IMR-90 (cell line): ENCODE measurements around the gene RTBDN. TPM values are rescaled to one million over a fixed set of nuclear protein-coding genes. Genes with fewer than 3 reads are reported as not detected.

ENCODE experiments used
- ATAC-seq: fragments of 200-7000 bp; cut with Tn5 transposase; 2 replicates; pipeline ENCODE4 v1.9.1; 2020; ENCODE audit warnings: low read depth, mild to moderate bottlenecking, moderate library complexity
- BruUV-seq: library from RNA; stranded (reverse); fragments of 400-500 nt; replicated peaks from 2 replicates; lab custom pipeline; 2021; lab: Mats Ljungman, UMichigan
- CTCF ChIA-PET: fragments of 300-600 bp; formaldehyde crosslinking; extraction: SDS; loops from one replicate; lab custom pipeline; 2021; ENCODE audit warnings: antibody characterized with exemption; lab: Yijun Ruan, JAX
- POLR2A ChIA-PET: fragments of 300-600 bp; sonication (Branson Sonifier 250); formaldehyde crosslinking; loops from one replicate; lab custom pipeline; 2022; ENCODE audit warnings: antibody characterized with exemption; ENCODE audit not compliant: unreplicated experiment; lab: Charles Lee
- DNase-seq: peaks from one replicate; pipeline ENCODE4 v3.0.0; 2013
- H2AFZ ChIP-seq: replicated peaks from 2 replicates; pipeline ENCODE3; 2013; ENCODE audit warnings: low read length, mild to moderate bottlenecking; ENCODE audit not compliant: poor library complexity
- H2AK5ac ChIP-seq: 2 replicates; pipeline ENCODE4 v1.6.1; 2013; ENCODE audit warnings: low read depth, low read length, inconsistent platforms
- H2AK9ac ChIP-seq: replicated peaks from 2 replicates; pipeline ENCODE3; 2013; ENCODE audit warnings: mild to moderate bottlenecking, low read depth, low read length, moderate library complexity; ENCODE audit not compliant: poor library complexity
- H2BK120ac ChIP-seq: 2 replicates; pipeline ENCODE4 v1.6.1; 2013; ENCODE audit warnings: low read depth, low read length, inconsistent platforms
- H2BK15ac ChIP-seq: 3 replicates; pipeline ENCODE4 v1.6.1; 2013; ENCODE audit warnings: low read depth, low read length, inconsistent platforms
- H2BK20ac ChIP-seq: 2 replicates; pipeline ENCODE4 v1.6.1; 2013; ENCODE audit warnings: low read depth, mild to moderate bottlenecking, inconsistent platforms, low read length, moderate library complexity
- H2BK5ac ChIP-seq: 2 replicates; pipeline ENCODE4 v1.6.1; 2013; ENCODE audit warnings: mild to moderate bottlenecking, low read depth, low read length, inconsistent platforms; ENCODE audit not compliant: poor library complexity, severe bottlenecking
- H3K14ac ChIP-seq: replicated peaks from 2 replicates; pipeline ENCODE4 v1.6.1; 2013; ENCODE audit warnings: low read depth, low read length, inconsistent platforms
- H3K18ac ChIP-seq: 2 replicates; pipeline ENCODE4 v1.6.1; 2013; ENCODE audit warnings: low read depth, low read length, control low read depth
- H3K23ac ChIP-seq: 2 replicates; pipeline ENCODE4 v1.6.1; 2013; ENCODE audit warnings: low read depth, low read length, inconsistent platforms
- H3K27ac ChIP-seq: 2 replicates; pipeline ENCODE4 v1.5.1; 2013; ENCODE audit warnings: mild to moderate bottlenecking, control low read depth, low read length; ENCODE audit not compliant: insufficient read depth
- H3K27me3 ChIP-seq: 2 replicates; pipeline ENCODE4 v1.6.1; 2013; ENCODE audit warnings: low read length; ENCODE audit not compliant: control insufficient read depth, insufficient read depth
- H3K36me3 ChIP-seq: 2 replicates; pipeline ENCODE4 v1.6.1; 2013; ENCODE audit warnings: low read length, mixed read lengths; ENCODE audit not compliant: control insufficient read depth, insufficient read depth
- H3K4ac ChIP-seq: 2 replicates; pipeline ENCODE4 v1.6.1; 2013; ENCODE audit warnings: low read depth, low read length, inconsistent platforms
- H3K4me1 ChIP-seq: 2 replicates; pipeline ENCODE4 v1.6.1; 2013; ENCODE audit warnings: low read length, mixed read lengths; ENCODE audit not compliant: control insufficient read depth, insufficient read depth
- H3K4me2 ChIP-seq: 2 replicates; pipeline ENCODE4 v1.6.1; 2013; ENCODE audit warnings: low read depth, mild to moderate bottlenecking, control low read depth, low read length, moderate library complexity
- H3K4me3 ChIP-seq: 2 replicates; pipeline ENCODE4 v1.5.1; 2013; ENCODE audit warnings: low read depth, mild to moderate bottlenecking, control low read depth, low read length, moderate library complexity; ENCODE audit not compliant: insufficient read depth
- H3K56ac ChIP-seq: 2 replicates; pipeline ENCODE4 v1.6.1; 2013; ENCODE audit warnings: low read length, inconsistent platforms; ENCODE audit not compliant: insufficient read depth; ENCODE audit errors: extremely low read depth
- H3K79me1 ChIP-seq, 2 experiments: 2 replicates each; pipeline ENCODE4 v1.6.1; 2013; ENCODE audit warnings: low read length in 2 of 2, inconsistent platforms in 1 of 2, low read depth in 1 of 2
- H3K9ac ChIP-seq: 2 replicates; pipeline ENCODE4 v1.6.1; 2013; ENCODE audit warnings: low read depth, low read length, control low read depth
- H3K9me1 ChIP-seq: 2 replicates; pipeline ENCODE4 v1.6.1; 2013; ENCODE audit warnings: low read length, inconsistent platforms; ENCODE audit not compliant: insufficient read depth
- H3K9me3 ChIP-seq: 2 replicates; pipeline ENCODE4 v1.6.1; 2013; ENCODE audit warnings: low read length; ENCODE audit not compliant: control insufficient read depth, insufficient read depth
- H4K20me1 ChIP-seq: 2 replicates; pipeline ENCODE4 v1.6.1; 2013; ENCODE audit warnings: low read length, inconsistent platforms; ENCODE audit not compliant: insufficient read depth
- H4K5ac ChIP-seq: 2 replicates; pipeline ENCODE4 v1.6.1; 2013; ENCODE audit warnings: mild to moderate bottlenecking, low read depth, low read length, control low read depth
- H4K8ac ChIP-seq, 2 experiments: 2 replicates each; pipeline ENCODE4 v1.6.1; 2013; ENCODE audit warnings: low read depth in 2 of 2, low read length in 2 of 2, control low read depth in 1 of 2, inconsistent platforms in 1 of 2
- H4K91ac ChIP-seq: 2 replicates; pipeline ENCODE4 v1.6.1; 2013; ENCODE audit warnings: low read depth, low read length, inconsistent platforms; ENCODE audit not compliant: insufficient read depth
- BHLHE40 ChIP-seq: fragments of 150-350 bp; IDR thresholded peaks from 2 replicates; pipeline ENCODE4 v1.6.1; 2016; ENCODE audit warnings: mild to moderate bottlenecking, low read depth, low read length
- CEBPB ChIP-seq: IDR thresholded peaks from 2 replicates; pipeline ENCODE4 v1.6.1; 2012; ENCODE audit warnings: low read depth, low read length, improper control_type of control experiment
- FOS ChIP-seq: fragments of 150-350 bp; IDR thresholded peaks from 2 replicates; pipeline ENCODE4 v1.6.1; 2016; ENCODE audit warnings: low read depth, low read length
- MAFK ChIP-seq: IDR thresholded peaks from 2 replicates; pipeline ENCODE4 v1.6.1; 2012; ENCODE audit warnings: low read depth, low read length, improper control_type of control experiment
- MAZ ChIP-seq: IDR thresholded peaks from 2 replicates; pipeline ENCODE4 v1.6.1; 2012; ENCODE audit warnings: low read depth, mild to moderate bottlenecking, low read length, improper control_type of control experiment, moderate library complexity, borderline replicate concordance
- MXI1 ChIP-seq: IDR thresholded peaks from 2 replicates; pipeline ENCODE4 v1.6.1; 2012; ENCODE audit warnings: low read depth, mild to moderate bottlenecking, low read length, moderate library complexity, borderline replicate concordance
- NFE2L2 ChIP-seq: fragments of 150-350 bp; IDR thresholded peaks from 2 replicates; pipeline ENCODE4 v1.6.1; 2016; ENCODE audit warnings: low read depth, mild to moderate bottlenecking, low read length
- POLR2A ChIP-seq: IDR thresholded peaks from 2 replicates; pipeline ENCODE4 v1.6.1; 2012; ENCODE audit warnings: mild to moderate bottlenecking, low read depth, low read length
- RAD21 ChIP-seq: IDR thresholded peaks from 2 replicates; pipeline ENCODE4 v1.6.1; 2012; ENCODE audit warnings: low read length, improper control_type of control experiment
- RCOR1 ChIP-seq: IDR thresholded peaks from 2 replicates; pipeline ENCODE4 v1.6.1; 2012; ENCODE audit warnings: mild to moderate bottlenecking, low read length, improper control_type of control experiment; ENCODE audit not compliant: insufficient replicate concordance
- SMC3 ChIP-seq: fragments of 150-350 bp; IDR thresholded peaks from 2 replicates; pipeline ENCODE4 v1.6.1; 2016; ENCODE audit warnings: low read depth, mild to moderate bottlenecking, antibody characterized with exemption, low read length, moderate library complexity
- WGBS, 2 experiments: methylation state at CpG; one replicate each; pipeline versions ENCODE4 v1.1.5 to v1.1.7; 2013; ENCODE audit warnings: missing lambda C conversion rate in 2 of 2; ENCODE audit not compliant: insufficient read length in 1 of 2; ENCODE audit errors: extremely low coverage in 2 of 2; 5-methylcytosine and 5-hydroxymethylcytosine counted together
- dilution Hi-C: fragments of 300-500 bp; cut with HindIII; formaldehyde crosslinking; loops from one replicate; pipeline ENCODE4 v1.14.3; 2018; ENCODE audit warnings: low sequenced_read_pairs; ENCODE audit not compliant: unreplicated experiment
- in situ Hi-C: fragments of 300-500 bp; cut with MboI; formaldehyde crosslinking; loops from 3 replicates; pipeline ENCODE4 v1.14.3; 2019; ENCODE audit warnings: low sequenced_read_pairs, inconsistent platforms, mixed read lengths
- intact Hi-C: fragments of 100-400 bp; cut with micrococcal nuclease; formaldehyde crosslinking; loops from 2 replicates; pipeline ENCODE4 v1.10.0; 2022
- polyA plus RNA-seq, 3 experiments: library from polyadenylated mRNA; depleted of rRNA; stranded (reverse); fragments of >200 nt; gene quantifications; 2 replicates each; pipeline ENCODE4 v1.2.3, GENCODE V29; 2012; ENCODE audit warnings: low replicate concordance in 1 of 3
- total RNA-seq: library from RNA; depleted of rRNA; stranded (reverse); fragments of >200 nt; gene quantifications from 2 replicates; pipeline ENCODE4 v1.2.3, GENCODE V29; 2012
- TF ChIP-seq, protein P1 (sequence below): conservative IDR thresholded peaks from 2 replicates; pipeline ENCODE4 v1.5.1; 2012; ENCODE audit warnings: mild to moderate bottlenecking, low read depth, low read length, improper control_type of control experiment
- TF ChIP-seq, protein P2 (sequence below): fragments of 150-350 bp; IDR thresholded peaks from 2 replicates; pipeline ENCODE4 v1.6.1; 2017; ENCODE audit warnings: mild to moderate bottlenecking, antibody characterized with exemption, low read length, low read depth

RTBDN gene
- total and polyA plus RNA-seq, 2 of the 4 experiments (the other 2 are of a cell fraction), result 0.07 TPM; not detected in 1

DNA sequence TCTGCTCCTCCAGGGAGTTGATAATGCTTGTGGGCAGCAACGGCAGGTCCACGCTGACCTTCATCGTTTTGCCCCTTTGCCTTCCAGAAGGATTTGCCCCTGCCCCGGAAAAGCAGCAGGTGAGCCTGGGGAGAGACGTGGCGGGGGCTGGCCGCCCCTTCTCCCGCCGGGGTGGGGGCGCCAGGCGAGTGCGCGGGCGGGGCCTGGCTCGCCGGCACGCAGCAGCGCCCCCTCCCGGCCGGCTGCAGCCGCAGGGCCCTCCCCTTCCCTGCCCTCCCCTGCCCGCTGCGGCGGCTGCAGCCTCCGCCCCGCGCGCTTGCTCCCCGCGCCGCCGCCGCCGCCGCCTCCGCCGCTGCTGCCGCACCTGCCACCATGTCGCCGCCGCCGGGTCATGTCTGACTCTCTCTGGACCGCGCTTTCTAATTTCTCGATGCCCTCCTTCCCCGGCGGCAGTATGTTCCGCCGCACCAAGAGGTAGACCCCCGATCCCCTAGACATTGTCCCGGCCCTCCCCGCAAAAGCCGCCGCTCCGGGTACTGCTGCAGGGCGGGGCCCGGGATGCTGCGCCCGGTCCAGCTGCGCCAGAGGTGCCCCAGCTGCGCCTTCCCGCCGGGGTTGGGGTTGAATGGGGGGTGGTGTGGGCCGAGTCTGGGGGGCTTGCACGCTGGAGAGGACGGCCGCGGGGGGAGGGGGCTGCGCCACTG, 4.0 kb upstream of the RTBDN start, which contains the start of gene MAST1 (continued):
- TF ChIP-seq RAD21 (peak; percentile 28; the same call in 1 of the 2 replicates), BHLHE40 (no peak), RCOR1 (no peak), SMC3 (peak; percentile 20; the same call in 1 of the 2 replicates), FOS (no peak)

DNA sequence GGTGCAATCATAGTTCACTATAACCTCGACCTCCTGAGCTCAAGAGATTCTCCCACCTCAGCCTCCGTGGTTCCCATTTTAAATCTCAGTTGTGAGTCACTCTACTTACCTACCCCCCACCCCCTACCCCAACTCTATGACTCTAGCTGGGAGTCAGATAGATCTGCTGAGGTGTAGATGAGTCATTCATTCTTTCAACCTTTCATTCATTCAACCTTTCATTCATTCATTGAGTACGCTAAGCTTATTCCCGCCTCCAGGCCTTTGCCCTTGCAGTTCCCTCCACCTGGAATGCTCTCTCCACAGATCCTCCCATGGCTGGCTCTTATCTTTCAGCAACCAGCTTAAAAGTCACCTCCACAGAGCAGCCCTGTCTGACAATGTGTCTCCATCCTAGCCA, 2.8 kb upstream of the RTBDN start:
- Histone ChIP-seq H2AFZ (no peak overlapping the region), H4K91ac (no peak overlapping the region), H3K9me1 (peaks cover 8% of the 10 kb centered on the region; the same call in 1 of the 2 replicates), H3K56ac (no peak overlapping the region), H2BK5ac (no peak overlapping the region), H4K8ac (no peak overlapping the region), H3K27me3 (peaks cover 70% of the 10 kb centered on the region), H2BK20ac (no peak overlapping the region), H3K79me1 (no peaks in the 10 kb centered on the region), H4K20me1 (peaks cover 18% of the 10 kb centered on the region), H3K18ac (no peak overlapping the region), H2BK120ac (no peak overlapping the region), H2AK9ac (no peak overlapping the region), H3K4me2 (no peak overlapping the region), H3K23ac (no peak overlapping the region), H3K4me3 (no peak overlapping the region), H2BK15ac (no peak overlapping the region), H3K14ac (no peak overlapping the region), H3K27ac (no peak overlapping the region), H3K36me3 (no peaks in the 10 kb centered on the region), H4K5ac (no peak overlapping the region), H3K9ac (no peak overlapping the region), H3K9me3 (no peaks in the 10 kb centered on the region; the same call in 1 of the 2 replicates), H3K4ac (no peak overlapping the region), H3K4me1 (peaks cover 4% of the 10 kb centered on the region; the same call in 1 of the 2 replicates), H2AK5ac (no peak overlapping the region)
- DNase-seq, result no peak
- ChIA-PET CTCF (interaction anchor here (0.6 to 1.3 kb wide), 3 partner anchors 10 to 40 kb away, joined by 3 to 6 read pairs (median 5); no protein-coding TSS in a partner anchor), POLR2A (no interaction called here)
- no peak for ATAC-seq
- intact Hi-C loops (no loop called here), in situ Hi-C loops (loop anchor here (5.0 kb wide), 1 partner anchor 65 kb away; no protein-coding TSS in a partner anchor), dilution Hi-C loops (no loop called here)
- 80% methylated on average over 2 of the region's 4 CpGs; no CpG with 5 or more reads in 1 of the 2 experiments for WGBS, 2 experiments
- BruUV-seq, result no TSS peak
- TF ChIP-seq MAZ, result no peak
- TF ChIP-seq MAFK, result no peak
- TF ChIP-seq CEBPB, result no peak
- TF ChIP-seq, protein P1, sequence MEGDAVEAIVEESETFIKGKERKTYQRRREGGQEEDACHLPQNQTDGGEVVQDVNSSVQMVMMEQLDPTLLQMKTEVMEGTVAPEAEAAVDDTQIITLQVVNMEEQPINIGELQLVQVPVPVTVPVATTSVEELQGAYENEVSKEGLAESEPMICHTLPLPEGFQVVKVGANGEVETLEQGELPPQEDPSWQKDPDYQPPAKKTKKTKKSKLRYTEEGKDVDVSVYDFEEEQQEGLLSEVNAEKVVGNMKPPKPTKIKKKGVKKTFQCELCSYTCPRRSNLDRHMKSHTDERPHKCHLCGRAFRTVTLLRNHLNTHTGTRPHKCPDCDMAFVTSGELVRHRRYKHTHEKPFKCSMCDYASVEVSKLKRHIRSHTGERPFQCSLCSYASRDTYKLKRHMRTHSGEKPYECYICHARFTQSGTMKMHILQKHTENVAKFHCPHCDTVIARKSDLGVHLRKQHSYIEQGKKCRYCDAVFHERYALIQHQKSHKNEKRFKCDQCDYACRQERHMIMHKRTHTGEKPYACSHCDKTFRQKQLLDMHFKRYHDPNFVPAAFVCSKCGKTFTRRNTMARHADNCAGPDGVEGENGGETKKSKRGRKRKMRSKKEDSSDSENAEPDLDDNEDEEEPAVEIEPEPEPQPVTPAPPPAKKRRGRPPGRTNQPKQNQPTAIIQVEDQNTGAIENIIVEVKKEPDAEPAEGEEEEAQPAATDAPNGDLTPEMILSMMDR, result no peak
- no peak for TF ChIP-seq SMC3
- TF ChIP-seq NFE2L2, result no peak
- TF ChIP-seq, protein P2, sequence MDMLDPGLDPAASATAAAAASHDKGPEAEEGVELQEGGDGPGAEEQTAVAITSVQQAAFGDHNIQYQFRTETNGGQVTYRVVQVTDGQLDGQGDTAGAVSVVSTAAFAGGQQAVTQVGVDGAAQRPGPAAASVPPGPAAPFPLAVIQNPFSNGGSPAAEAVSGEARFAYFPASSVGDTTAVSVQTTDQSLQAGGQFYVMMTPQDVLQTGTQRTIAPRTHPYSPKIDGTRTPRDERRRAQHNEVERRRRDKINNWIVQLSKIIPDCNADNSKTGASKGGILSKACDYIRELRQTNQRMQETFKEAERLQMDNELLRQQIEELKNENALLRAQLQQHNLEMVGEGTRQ, result no peak
- no peak for TF ChIP-seq MXI1
- no peak for TF ChIP-seq FOS
- TF ChIP-seq POLR2A, result no peak
- no peak for TF ChIP-seq RAD21
